SK-N-MC (cell line): Measurements from ENCODE around the gene SMU1.

ENCODE experiments used
- EZH2 ChIP-seq: fragments of 200-600 bp; sonication (generic); IDR thresholded peaks from one replicate; pipeline ENCODE4 v1.6.1; 2017; ENCODE audit warnings: antibody characterized with exemption
- FOXP2 ChIP-seq: optimal IDR thresholded peaks from 2 replicates; pipeline ENCODE3; 2011; ENCODE audit warnings: mild to moderate bottlenecking, moderate library complexity; ENCODE audit not compliant: insufficient read depth; ENCODE audit errors: extremely low read length, control extremely low read depth
- POLR2AphosphoS5 ChIP-seq: IDR thresholded peaks from 2 replicates; pipeline ENCODE4 v1.6.1; 2012; ENCODE audit warnings: mild to moderate bottlenecking, low read depth, low read length, borderline replicate concordance

DNA sequence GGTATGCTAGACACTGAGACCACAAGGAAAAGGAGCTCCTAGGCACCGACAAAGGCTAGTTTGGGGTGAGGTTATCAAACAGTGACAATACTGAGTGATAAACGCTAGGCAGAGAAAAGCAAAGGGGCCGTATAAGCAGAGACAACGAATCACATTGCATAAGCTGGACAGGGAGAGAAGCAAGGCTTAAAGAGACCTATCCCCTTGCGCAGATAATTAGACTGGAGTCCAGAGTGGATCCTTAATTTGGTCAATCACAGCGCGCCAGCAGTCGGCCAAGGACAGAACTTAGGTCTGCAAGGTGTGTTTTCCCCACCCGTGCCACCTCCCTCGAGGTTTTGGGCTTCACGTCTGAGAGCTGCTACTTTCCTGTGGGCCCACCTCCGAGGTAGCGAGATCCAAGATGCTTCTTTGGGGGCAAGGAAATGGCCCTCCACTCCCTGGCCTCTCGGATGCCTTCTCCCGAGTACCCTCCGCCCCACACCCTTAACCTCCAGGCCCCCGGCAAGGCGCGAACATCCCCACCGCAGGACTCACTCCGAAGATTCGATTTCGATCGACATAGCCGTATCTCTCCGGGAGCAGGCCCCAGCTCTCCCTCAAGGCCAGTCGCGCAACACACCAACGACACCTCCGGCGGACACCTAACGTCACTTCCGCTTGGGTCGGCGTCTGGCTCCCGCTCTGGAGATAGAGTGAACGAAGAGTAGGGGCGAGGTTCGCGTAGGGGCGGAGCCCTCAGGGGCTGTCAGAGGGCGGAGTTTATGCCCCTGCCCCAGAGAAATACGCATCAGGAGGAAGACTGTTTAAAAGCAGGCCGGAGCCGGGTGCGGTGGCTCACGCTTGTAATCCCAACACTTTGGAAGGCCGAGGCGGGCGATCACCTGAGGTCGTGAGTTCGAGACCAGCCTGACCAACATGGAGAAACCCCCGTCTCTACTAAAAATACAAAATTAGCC lies at the start of gene SMU1:
- TF ChIP-seq POLR2AphosphoS5 = peak; percentile 91
- no peak for TF ChIP-seq EZH2
- TF ChIP-seq FOXP2 = no peak
